Amniotic epithelial cell (primary cell): ENCODE results near the gene SUPT4H1.
"Not testable (repeated sequence)": the region's sequence is repeated elsewhere in the genome, so short reads cannot be mapped to it uniquely, and the experiment has no call there.

ENCODE experiments used
- DNase-seq: peaks from one replicate; pipeline ENCODE4 v3.0.0-alpha.2; 2010; ENCODE audit warnings: low read depth

SUPT4H1 gene

GRCh38 chr17:58351831-58352595, at the start of gene SUPT4H1:
Gene SUPT4H1 (minus strand): TSS chr17:58352201. CDS start chr17:58352135, 66 bp downstream.
- peak; percentile 92 for DNase-seq

- DNase-seq, result no peak
These were observed 49.3 kb upstream of the SUPT4H1 start for GRCh38 chr17:58401287-58401686.

- no peak for DNase-seq
These were observed 48.8 kb upstream of the SUPT4H1 start for GRCh38 chr17:58400826-58401225.

- DNase-seq, result no peak
These were observed 48.0 kb upstream of the SUPT4H1 start for GRCh38 chr17:58399974-58400373.

- no peak for DNase-seq
These were observed 46.7 kb upstream of the SUPT4H1 start for GRCh38 chr17:58398574-58399266.

- DNase-seq, result not testable (repeated sequence)
These were observed 45.4 kb upstream of the SUPT4H1 start for GRCh38 chr17:58397421-58397820.

- no peak for DNase-seq
These were observed 44.2 kb upstream of the SUPT4H1 start for GRCh38 chr17:58396173-58396572.

- DNase-seq, result no peak
These were observed 42.7 kb upstream of the SUPT4H1 start for GRCh38 chr17:58394534-58395223.

- peak; percentile 32 for DNase-seq
These were observed 39.4 kb upstream of the SUPT4H1 start for GRCh38 chr17:58391302-58391984.

GRCh38 chr17:58390884-58391283, 38.9 kb upstream of the SUPT4H1 start:
- DNase-seq, result no peak

GRCh38 chr17:58388302-58389190, 36.5 kb upstream of the SUPT4H1 start:
- no peak for DNase-seq

GRCh38 chr17:58387834-58388233, 35.8 kb upstream of the SUPT4H1 start:
- no peak for DNase-seq

GRCh38 chr17:58386708-58387107, 34.7 kb upstream of the SUPT4H1 start:
- no peak for DNase-seq

- no peak for DNase-seq
These were observed 33.4 kb upstream of the SUPT4H1 start for GRCh38 chr17:58385359-58385899.

- no peak for DNase-seq
These were observed 32.9 kb upstream of the SUPT4H1 start for GRCh38 chr17:58384897-58385296.

- no peak for DNase-seq
These were observed 32.0 kb upstream of the SUPT4H1 start for GRCh38 chr17:58383892-58384462.

- DNase-seq, result no peak
These were observed 30.9 kb upstream of the SUPT4H1 start for GRCh38 chr17:58382872-58383242.

- DNase-seq, result no peak
These were observed 30.3 kb upstream of the SUPT4H1 start for GRCh38 chr17:58382108-58382871.

- DNase-seq, result no peak
These were observed 29.4 kb upstream of the SUPT4H1 start for GRCh38 chr17:58381124-58382035.
